ENCODE measurements around the gene MMP20.
A peak's percentile ranks its signal among the peaks of the same experiment; 100 is the strongest.

MMP20 gene

DNA sequence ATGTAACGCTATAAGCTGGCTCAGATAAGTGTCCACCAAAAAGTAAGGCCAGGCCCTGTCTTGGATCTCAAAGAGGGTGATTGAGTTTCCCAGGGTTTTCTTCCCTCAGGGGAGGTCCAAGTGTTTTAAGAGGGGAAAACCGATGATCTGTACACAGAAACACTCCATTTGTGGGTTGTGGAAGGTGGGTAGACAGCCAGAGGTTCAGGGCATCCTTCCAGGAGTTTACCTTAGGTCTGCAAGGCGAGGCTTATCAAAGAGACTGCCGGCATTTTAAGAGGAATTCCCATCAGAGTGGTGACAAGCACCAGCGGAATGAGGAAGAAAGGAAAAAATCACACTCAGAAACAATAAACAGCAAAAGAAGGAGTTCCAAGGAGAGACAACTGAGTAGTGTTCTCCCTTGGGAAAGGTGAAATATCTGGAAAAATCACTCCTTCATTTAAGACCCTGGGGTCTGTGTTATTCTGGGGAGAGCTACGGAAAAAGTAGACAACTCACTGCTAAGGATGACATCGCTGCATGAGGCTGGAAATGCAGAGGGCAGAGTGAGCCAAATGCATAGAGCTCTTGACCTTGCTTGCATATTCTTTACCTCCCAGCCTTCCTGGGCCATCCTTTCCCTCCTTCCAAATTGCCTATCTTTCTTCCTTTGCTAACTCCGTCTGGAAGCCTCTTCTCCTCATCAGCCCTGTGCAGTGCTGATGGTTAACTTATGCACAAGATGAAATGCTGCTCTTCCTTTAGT is 72.5 kb downstream of the MMP20 start:
- peak; percentile 20 for DNase-seq

DNA sequence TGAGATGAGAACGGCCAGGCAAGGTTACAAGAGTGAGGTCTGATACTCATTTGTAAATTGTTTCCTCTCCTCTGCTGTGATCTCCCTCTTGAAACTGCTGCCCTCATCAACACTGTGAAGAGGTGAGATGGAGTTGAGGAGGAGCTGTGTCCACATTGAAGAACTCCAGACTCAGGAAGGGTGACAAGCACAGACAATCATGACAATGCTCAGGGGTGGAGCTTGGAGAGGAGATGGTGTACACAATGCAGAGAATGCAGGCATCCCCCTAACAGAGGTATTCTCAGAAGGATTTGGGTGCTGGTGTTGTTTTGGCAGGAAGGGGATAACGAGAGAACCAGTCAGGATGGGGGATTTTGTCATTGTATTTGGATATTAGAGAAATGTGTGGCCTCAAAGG is 73.1 kb downstream of the MMP20 start:
- no peak for DNase-seq

DNA sequence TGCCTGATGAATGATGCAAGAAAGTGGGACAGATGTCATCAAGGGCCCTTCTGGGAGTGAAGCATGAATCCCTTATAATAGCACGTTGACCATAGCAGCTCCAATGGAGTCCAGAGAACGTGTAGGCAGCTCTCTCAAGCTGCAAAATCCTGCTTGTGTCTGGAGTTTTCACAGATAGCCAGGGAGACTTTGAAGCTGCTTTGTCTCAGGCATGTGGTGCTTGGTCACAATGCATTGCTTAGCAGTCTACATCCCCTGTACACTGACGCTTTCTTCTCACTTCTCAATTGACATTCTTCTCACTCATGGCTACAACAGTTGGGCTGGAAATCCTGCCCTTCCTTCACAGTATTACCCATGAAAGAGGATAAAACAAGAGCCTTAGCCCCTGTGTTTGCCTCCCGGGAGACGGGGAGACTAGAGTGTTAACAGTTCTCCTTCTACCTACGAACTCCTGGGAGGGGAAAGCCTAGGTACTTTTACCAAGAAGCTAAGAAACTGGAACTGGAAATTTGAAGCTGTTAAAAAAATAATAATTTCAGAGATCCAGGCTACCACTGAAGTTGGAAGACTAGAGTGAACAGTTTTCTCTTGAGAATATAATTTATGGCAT is 73.9 kb downstream of the MMP20 start:
- DNase-seq, result no peak

DNA sequence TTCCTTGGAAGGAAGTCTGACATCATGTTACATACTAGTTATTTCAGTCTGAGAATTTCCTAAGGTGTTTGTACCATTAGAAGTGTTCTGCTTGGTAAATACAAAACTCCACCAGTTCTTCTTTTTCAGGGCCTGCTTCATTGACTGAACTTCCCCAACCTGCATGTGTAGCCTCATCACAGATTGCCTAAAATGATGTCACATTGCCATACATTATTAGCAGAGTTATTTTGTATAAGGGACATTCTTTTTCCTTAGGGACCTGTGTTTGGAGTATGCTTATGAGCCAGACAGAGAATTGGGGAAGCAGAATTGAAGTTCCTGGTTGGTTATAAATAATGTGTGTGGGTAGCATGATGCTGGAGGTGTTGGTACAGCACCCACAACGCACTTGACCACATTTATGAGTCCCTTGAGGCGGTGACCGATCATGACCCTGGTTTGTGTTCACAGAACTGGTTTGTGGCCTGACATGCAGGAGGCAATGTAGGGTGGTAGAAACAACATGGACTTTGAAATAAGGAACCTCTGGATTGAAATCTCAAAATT is 78.1 kb downstream of the MMP20 start:
- DNase-seq, result no peak

DNA sequence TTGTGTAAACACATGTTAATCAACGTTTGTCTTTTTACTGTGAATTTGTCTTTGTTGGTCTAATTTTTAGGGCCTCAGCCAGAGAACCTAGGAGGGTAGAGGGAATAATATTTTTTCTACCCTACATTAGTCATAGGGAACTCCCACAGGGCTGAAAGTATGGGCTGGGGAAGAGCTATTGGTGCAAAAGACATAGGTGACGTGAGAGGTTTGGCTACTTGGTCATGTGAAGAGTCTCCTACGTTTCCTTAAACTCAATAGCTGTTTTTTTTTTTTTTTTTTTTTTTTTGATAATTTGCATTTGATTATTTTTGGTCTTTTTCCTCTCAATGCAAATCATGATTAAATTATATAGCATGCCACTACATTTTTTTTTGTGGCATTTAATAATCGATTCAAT is 78.7 kb downstream of the MMP20 start:
- DNase-seq, result peak; percentile 23

DNA sequence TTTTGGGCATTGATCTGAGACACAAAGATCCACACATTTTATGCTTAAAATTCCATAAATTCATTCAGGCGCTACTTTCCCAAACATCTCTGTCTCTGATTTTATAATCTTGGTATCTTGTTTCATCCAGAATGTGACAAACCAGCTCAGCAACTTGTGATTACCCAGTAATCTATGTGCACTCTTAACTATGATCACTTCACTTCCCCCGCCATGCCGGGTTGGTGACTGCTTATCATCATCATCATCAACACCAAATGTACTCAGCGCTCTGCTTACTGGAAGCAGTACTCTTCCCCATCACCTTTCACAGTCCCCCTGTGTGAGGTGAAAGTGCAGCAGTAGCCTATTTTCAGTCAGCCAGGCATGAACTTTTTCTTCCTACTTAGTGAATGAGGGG is 79.4 kb downstream of the MMP20 start:
- no peak for DNase-seq

DNA sequence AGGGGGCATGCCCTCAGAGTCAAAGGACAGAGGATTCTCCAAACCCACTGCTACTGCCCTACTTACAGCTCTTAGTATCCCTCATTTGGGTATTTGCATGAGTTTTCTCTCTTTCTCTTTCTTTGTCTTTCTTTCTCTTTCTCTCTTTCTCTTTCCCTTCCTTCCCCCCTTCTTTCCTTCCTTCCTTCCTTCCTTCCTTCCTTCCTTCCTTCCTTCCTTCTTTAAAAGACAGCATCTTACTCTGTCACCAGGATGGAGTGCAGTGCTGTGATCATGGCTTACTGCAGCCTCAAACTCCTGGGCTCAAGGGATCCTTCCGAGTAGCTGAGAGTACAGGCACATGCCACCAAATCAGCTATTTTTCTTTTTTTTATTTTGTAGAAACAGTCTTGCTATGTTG is 80.5 kb downstream of the MMP20 start:
- DNase-seq, result no peak

DNA sequence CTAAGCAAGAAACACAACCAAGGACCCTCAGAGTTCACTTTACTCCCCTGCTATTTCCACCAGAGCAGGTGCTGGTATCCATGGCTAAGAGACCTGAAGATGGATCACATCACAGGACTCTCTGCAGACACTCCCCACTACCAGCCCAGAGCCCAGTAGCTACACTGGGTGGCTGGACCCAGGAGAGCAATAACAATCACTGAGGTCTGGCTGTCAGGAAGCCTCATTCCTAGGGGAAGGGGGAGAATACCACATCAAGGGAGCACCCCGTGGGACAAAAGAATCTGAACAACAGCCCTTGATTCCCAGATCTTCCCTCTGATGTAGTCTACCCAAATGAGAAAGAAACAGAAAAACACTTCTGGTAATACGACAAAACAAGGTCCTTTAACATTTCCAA is 85.6 kb downstream of the MMP20 start:
- no peak for DNase-seq

DNA sequence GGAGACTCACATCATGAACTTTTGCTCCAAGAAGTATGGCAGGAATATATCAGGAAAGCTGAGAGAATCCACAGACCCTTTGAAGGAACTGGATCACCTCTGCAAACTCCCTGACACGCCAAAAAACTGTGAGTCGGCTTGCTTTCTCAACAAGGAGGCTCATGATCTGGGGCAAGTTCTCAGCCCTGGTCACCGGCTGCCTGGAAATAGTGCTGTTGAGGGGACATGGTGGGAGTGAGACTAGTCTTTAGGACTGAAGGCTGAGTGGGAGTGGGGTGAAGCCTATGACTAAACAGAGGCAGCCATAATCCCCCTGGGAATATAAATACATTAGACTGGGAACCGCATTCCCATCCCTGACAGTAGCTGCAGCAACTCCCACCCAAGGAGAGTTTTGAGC is 86.2 kb downstream of the MMP20 start:
- DNase-seq, result no peak

DNA sequence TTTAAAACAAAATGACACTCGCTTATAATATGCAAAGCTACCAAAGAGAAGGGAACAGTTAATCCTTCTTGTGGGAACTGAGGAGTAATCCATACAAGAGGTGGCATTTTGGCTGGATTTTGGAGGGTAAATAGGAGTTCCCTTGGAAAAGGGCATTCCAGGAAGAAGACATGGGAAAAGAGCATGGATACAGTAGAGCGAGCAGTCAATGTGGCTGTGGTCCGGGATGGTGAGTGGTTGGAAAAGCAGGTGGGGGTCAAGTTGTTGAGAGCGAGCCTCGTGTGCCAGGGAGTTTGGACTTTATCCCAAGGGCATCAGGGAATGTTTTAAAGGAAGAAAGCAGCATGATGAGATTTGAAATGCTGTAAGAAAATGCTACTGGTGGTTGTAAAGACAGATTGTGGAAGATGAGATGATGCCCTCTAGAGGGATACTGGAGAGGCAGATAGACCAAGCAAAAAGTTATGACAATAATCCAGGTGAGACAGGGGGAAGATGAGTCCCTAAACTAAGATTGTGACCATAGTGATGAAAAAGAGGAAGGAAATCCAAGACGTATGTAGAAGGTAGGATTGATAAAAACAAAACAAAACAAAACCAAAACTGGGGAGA is 90.8 kb downstream of the MMP20 start:
- no peak for DNase-seq

DNA sequence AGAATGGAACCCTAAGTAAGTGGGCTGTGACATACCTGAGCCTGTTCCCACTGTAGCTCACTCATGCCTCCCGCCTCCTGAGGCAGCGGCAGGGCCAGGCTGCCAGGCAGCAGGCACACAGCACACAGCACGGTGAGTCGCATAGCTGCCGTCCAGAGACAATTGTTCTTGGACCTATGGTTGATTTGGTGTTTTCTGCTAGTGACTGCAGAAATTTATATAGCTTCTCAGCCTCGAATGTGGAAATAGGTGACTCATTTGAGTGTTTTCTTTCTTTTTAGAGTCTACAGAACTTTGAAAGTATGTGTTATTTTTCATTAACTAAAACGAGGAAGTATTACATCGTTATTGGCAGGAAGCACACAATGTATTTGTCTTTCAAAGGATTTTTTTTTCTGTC is 94.6 kb downstream of the MMP20 start, which contains the start of gene MMP7:
TSS of gene MMP7 (minus strand) at position 190 of the 400 bp plus-strand sequence. CDS start at position 143, 47 bp downstream.
- DNase-seq, result peak; percentile 36

DNA sequence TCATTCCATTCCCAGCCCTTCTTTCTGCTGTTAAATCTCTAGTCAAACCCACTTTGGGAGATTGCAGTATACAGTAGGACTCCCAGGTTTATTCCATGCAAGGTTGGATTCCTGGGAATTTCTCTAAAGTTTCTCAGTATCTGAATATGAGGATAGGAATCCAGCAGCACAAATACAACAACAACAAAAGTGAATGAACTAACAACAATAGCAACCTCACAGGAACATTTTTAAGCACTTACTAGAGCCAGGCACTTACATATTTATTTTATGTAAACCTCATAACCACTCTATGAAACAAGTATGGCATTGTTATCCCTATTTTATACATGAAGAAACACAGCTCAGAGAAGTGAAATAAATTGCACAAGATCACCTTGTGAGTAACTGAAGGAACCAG is 96.5 kb downstream of the MMP20 start:
- DNase-seq, result no peak

DNA sequence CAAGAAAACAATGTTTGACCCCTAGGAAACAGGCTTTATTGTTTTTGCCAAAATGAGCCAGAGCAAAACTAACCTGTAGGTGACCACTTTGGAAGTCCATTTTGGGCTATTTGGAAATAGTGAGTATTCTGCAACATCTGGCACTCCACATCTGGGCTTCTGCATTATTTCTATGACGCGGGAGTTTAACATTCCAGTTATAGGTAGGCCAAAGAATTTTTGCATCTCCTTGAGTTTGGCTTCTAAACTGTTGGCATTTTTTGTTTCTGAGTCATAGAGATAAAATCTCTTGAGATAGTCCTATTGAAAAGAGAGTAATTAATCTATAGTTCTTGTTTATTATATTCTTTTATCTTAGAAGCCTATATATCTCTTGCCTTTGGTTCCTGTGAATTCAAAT is 97.4 kb downstream of the MMP20 start:
- DNase-seq, result no peak

DNA sequence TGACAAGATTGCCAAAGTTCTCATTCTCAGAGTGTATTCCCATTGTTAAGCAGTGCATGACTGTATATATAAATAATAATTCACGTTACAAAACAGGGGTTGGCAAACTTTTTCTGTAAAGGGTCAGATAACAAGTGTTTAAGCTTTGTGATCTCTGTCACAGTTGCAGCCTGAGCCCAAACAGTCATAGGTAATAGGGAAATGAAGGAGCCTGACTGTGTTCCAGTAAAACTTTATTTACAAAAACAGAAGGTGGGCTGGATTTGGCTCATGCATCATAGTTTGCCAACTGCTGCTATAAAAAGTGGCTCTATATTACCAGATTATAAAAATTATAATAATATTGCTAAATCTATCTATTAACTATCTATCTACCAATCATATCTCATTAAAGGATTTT is 98.1 kb downstream of the MMP20 start:
- DNase-seq, result no peak
